Type B pancreatic cell (in vitro differentiated cells): ENCODE data around the gene BLMH. TPM values are rescaled to one million over a fixed set of nuclear protein-coding genes. Genes with fewer than 3 reads are reported as not detected.

Experiments used
- DNase-seq: peaks from one replicate; pipeline ENCODE4 v3.0.0; 2021; ENCODE audit warnings: mixed read lengths; ENCODE audit not compliant: unreplicated experiment; ENCODE audit errors: extremely low spot score
- H3K27ac Mint-ChIP-seq: 2 replicates; pipeline ENCODE4 v1.8.0; 2021; ENCODE audit warnings: mild to moderate bottlenecking, mixed read lengths
- H3K27me3 Mint-ChIP-seq: 2 replicates; pipeline ENCODE4 v1.8.0; 2021; ENCODE audit warnings: mixed read lengths
- H3K36me3 Mint-ChIP-seq: 2 replicates; pipeline ENCODE4 v1.8.0; 2021; ENCODE audit warnings: mixed read lengths
- H3K4me1 Mint-ChIP-seq: one replicate; pipeline ENCODE4 v1.8.0; 2021; ENCODE audit warnings: mixed read lengths; ENCODE audit not compliant: unreplicated experiment
- H3K4me3 Mint-ChIP-seq: 2 replicates; pipeline ENCODE4 v1.8.0; 2021; ENCODE audit warnings: mild to moderate bottlenecking, mixed read lengths
- H3K9me3 Mint-ChIP-seq: 2 replicates; pipeline ENCODE4 v1.8.0; 2021; ENCODE audit warnings: mixed read lengths
- total RNA-seq: library from RNA; stranded (reverse); gene quantifications from 2 replicates; pipeline ENCODE4 v1.2.1, GENCODE V29; 2021; ENCODE audit warnings: low replicate concordance
- TF ChIP-seq, protein P1 (sequence below): fragments of 200-600 bp; sonication (generic); conservative IDR thresholded peaks from 2 replicates; pipeline ENCODE4 v1.5.0; 2021; ENCODE audit warnings: antibody characterized with exemption, mild to moderate bottlenecking

BLMH gene
- total RNA-seq, 1 donor from 2014 or later: 58.2 TPM

DNA sequence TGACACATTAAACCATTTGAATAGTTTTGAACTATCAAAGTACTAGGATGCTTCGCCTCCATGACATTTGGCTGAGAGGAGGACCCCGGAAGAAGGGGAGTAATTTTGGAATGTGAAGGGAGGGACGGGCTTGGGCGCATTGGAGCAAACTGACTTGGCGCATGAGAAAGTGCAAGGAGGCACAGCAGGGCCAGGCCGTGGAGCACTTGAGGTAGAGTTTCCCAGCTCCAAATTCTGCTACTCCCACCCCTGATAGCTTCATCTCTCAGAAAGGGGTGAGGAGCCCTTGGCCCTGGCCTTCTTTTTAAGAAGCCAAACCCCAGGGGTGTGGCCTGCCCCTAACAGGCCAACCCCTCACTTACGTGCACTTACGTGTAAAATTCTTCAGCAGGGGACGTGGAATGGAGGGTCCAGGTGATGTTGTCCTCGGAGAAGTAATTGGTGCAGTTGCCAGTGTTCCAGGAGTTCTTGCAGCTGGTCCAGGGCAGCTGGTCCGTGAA lies 73.9 kb downstream of the BLMH start:
- H3K4me1 Mint-ChIP-seq: peaks cover 8% of the 10 kb centered on the region
- TF ChIP-seq, protein P1, sequence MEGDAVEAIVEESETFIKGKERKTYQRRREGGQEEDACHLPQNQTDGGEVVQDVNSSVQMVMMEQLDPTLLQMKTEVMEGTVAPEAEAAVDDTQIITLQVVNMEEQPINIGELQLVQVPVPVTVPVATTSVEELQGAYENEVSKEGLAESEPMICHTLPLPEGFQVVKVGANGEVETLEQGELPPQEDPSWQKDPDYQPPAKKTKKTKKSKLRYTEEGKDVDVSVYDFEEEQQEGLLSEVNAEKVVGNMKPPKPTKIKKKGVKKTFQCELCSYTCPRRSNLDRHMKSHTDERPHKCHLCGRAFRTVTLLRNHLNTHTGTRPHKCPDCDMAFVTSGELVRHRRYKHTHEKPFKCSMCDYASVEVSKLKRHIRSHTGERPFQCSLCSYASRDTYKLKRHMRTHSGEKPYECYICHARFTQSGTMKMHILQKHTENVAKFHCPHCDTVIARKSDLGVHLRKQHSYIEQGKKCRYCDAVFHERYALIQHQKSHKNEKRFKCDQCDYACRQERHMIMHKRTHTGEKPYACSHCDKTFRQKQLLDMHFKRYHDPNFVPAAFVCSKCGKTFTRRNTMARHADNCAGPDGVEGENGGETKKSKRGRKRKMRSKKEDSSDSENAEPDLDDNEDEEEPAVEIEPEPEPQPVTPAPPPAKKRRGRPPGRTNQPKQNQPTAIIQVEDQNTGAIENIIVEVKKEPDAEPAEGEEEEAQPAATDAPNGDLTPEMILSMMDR: no peak
- no peak overlapping the region for H3K4me3 Mint-ChIP-seq
- no peaks in the 10 kb centered on the region for H3K36me3 Mint-ChIP-seq
- H3K27me3 Mint-ChIP-seq: no peaks in the 10 kb centered on the region
- no peak overlapping the region for H3K27ac Mint-ChIP-seq
- no peak for DNase-seq
- H3K9me3 Mint-ChIP-seq: no peaks in the 10 kb centered on the region

DNA sequence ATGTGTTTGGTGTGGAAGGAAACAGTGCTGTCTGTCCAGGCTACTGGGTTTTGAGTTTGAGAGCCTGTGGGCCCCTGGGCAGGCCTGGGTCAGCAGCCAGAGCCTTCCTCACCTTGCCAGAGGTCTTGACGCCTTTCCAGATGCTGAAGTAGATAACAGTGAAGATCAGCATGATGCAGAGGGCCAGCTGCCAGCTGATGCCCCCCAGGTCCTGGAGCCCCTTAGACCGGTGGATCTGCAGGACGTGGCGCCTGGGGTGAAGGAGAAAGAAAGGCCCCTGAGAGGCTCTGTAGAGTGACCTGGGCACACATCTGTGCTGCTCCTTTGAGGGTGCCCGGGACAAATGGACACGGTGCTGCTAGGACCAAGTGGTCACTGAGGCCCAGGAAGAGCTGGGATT lies 74.7 kb downstream of the BLMH start:
- TF ChIP-seq, protein P1: no peak
- DNase-seq: no peak
- Mint-ChIP-seq H3K27ac (no peak overlapping the region), H3K9me3 (no peaks in the 10 kb centered on the region), H3K4me3 (no peak overlapping the region), H3K27me3 (no peaks in the 10 kb centered on the region), H3K36me3 (no peaks in the 10 kb centered on the region), H3K4me1 (peaks cover 5% of the 10 kb centered on the region)

DNA sequence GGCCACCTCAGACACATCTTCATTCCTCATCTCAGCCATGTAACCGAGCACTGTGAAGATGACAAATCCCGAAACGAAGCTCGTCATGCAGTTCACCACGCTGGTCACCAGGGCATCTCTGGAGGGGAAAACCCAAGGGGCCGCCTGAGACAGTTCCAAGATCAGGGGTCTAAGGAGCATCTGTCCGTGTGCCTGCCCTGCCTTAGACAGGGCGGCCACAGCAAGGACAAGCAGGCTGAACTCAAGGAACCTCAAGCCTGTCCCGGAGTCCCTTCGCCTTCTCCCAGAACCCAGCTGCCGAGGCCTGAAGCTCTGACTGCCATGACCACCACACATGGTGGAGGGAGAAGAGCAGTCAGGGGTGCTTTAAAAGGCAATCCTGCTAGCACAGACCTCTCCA lies 79.0 kb downstream of the BLMH start:
- Mint-ChIP-seq H3K27ac (no peak overlapping the region), H3K36me3 (no peaks in the 10 kb centered on the region), H3K4me3 (no peak overlapping the region), H3K27me3 (no peaks in the 10 kb centered on the region), H3K4me1 (no peaks in the 10 kb centered on the region), H3K9me3 (no peaks in the 10 kb centered on the region)
- no peak for DNase-seq
- TF ChIP-seq, protein P1: no peak

DNA sequence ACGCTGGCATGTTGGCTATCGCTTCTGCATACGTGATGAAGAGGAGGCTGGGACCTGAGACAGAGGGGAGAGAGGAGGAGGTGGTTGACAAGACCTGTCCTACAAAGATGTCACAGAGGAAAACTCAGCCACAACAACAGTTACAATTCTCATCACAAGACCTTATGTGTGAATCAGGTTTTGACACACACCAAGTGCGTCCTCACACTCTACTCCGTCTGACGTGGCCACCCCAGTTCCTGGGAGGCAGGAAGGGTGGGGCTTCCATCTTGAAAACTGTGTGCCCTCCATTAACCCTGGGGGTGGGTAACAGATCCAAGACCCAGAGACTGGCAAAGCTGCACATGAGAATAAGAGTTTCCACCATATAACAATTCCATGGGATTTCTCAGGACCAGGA lies 80.4 kb downstream of the BLMH start:
- no peaks in the 10 kb centered on the region for H3K27me3 Mint-ChIP-seq
- TF ChIP-seq, protein P1: no peak
- no peak for DNase-seq
- no peaks in the 10 kb centered on the region for H3K36me3 Mint-ChIP-seq
- no peaks in the 10 kb centered on the region for H3K9me3 Mint-ChIP-seq
- H3K4me1 Mint-ChIP-seq: no peaks in the 10 kb centered on the region
- H3K4me3 Mint-ChIP-seq: no peak overlapping the region
- no peak overlapping the region for H3K27ac Mint-ChIP-seq

DNA sequence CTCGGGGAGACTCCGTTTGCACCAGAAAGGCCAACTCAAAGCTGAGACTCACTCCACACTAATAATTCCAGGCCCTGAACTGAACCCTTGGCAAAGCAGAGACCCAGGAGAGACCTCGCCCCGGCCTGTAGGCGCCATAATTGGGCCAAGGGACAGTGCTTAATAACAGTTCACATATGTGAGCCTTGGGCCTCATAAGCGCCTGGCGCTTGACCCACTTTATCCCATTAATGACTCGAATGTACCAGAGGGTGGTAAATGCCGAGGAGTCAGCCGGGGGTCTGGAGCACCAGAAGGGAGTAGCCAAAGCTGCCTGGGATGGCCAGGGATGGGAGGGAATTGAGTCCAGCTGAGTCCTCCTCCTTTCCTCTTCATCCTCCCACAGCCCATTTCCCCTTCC lies 80.8 kb downstream of the BLMH start:
- DNase-seq: no peak
- no peaks in the 10 kb centered on the region for H3K4me1 Mint-ChIP-seq
- no peak overlapping the region for H3K4me3 Mint-ChIP-seq
- no peak overlapping the region for H3K27ac Mint-ChIP-seq
- no peaks in the 10 kb centered on the region for H3K27me3 Mint-ChIP-seq
- TF ChIP-seq, protein P1: no peak
- H3K36me3 Mint-ChIP-seq: no peaks in the 10 kb centered on the region
- H3K9me3 Mint-ChIP-seq: no peaks in the 10 kb centered on the region

DNA sequence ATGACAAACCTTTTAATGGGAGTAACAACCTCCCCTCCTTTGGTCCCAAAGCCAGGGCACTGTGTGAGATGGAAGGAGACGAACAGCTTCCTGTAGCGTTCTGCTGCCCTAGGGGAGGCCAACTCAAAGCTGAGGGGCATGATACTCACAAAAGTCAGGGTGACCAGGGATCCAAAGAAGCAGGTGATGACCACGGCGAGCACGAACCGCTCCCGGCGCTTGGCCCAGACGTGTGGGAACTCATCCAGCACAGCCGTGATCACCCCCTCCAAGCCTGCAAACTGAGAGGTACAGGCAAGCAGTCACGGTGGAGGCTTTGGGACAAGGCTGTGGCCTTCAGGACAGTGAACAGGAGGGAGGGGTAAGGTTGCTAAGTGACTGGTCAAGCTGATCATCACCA lies 81.4 kb downstream of the BLMH start:
- TF ChIP-seq, protein P1: no peak
- H3K27ac Mint-ChIP-seq: no peak overlapping the region
- no peak overlapping the region for H3K4me3 Mint-ChIP-seq
- H3K4me1 Mint-ChIP-seq: no peaks in the 10 kb centered on the region
- no peak for DNase-seq
- no peaks in the 10 kb centered on the region for H3K9me3 Mint-ChIP-seq
- H3K36me3 Mint-ChIP-seq: no peaks in the 10 kb centered on the region
- H3K27me3 Mint-ChIP-seq: no peaks in the 10 kb centered on the region
